HG03460 (cell line): Measurements from ENCODE around the gene TBRG4.

Experiments
- ATAC-seq: cut with Tn5 transposase; IDR thresholded peaks from one replicate; pipeline ENCODE4 v1.9.1; 2021; ENCODE audit not compliant: unreplicated experiment

Gene TBRG4

GRCh38 chr7:45092100-45092930, 19.2 kb downstream of the TBRG4 start:
- no peak for ATAC-seq

- ATAC-seq = no peak
Measured at GRCh38 chr7:45089341-45089891, 22.1 kb downstream of the TBRG4 start.

GRCh38 chr7:45088821-45089340, 22.6 kb downstream of the TBRG4 start, which contains the start of gene NACAD:
NACAD (minus strand) TSS chr7:45088969; CDS start chr7:45088894, 75 bp downstream.
- no peak for ATAC-seq

GRCh38 chr7:45088146-45088701, 23.3 kb downstream of the TBRG4 start:
- ATAC-seq = no peak

GRCh38 chr7:45087301-45088145, 24.0 kb downstream of the TBRG4 start:
- ATAC-seq = no peak

GRCh38 chr7:45086331-45087065, 25.0 kb downstream of the TBRG4 start:
- ATAC-seq = no peak

GRCh38 chr7:45085619-45086200, 25.8 kb downstream of the TBRG4 start:
- ATAC-seq = no peak

- ATAC-seq = no peak
Measured at GRCh38 chr7:45084901-45085618, 26.4 kb downstream of the TBRG4 start.

GRCh38 chr7:45084336-45084735, 27.2 kb downstream of the TBRG4 start:
- no peak for ATAC-seq

- no peak for ATAC-seq
Measured at GRCh38 chr7:45082831-45083331, 28.6 kb downstream of the TBRG4 start.

GRCh38 chr7:45082031-45082830, 29.3 kb downstream of the TBRG4 start:
- ATAC-seq = no peak

GRCh38 chr7:45081670-45081974, 29.9 kb downstream of the TBRG4 start:
- ATAC-seq = no peak

- no peak for ATAC-seq
Measured at GRCh38 chr7:45080958-45081669, 30.4 kb downstream of the TBRG4 start.

GRCh38 chr7:45080265-45080957, 31.1 kb downstream of the TBRG4 start:
- ATAC-seq = no peak

GRCh38 chr7:45078125-45078681, 33.3 kb downstream of the TBRG4 start:
- ATAC-seq = no peak

GRCh38 chr7:45077579-45077978, 33.9 kb downstream of the TBRG4 start:
- ATAC-seq = no peak

- no peak for ATAC-seq
Measured at GRCh38 chr7:45076946-45077345, 34.6 kb downstream of the TBRG4 start.
